ENCODE data around the gene MFNG. TPM values are rescaled to one million over a fixed set of nuclear protein-coding genes. Genes with fewer than 3 reads are reported as not detected.
A peak's percentile ranks its signal among the peaks of the same experiment; 100 is the strongest.

Gene MFNG
- total RNA-seq, 1 experiment from 2014 or later, result 4.5 TPM

GRCh38 chr22:37442135-37442534, 44.0 kb downstream of the MFNG start:
- intact Hi-C loops (cut with micrococcal nuclease), result no loop called here
- H2AFZ ChIP-seq (ENCODE audit: low read depth, low read length, poor library complexity, severe bottlenecking), result peak overlapping the region; percentile 80
- TF ChIP-seq SP1 (IDR thresholded peaks at IDR 0.05; ENCODE audit: low read depth) (no peak), MAX (IDR thresholded peaks at IDR 0.05) (no peak), CBX3 (IDR thresholded peaks at IDR 0.05; ENCODE audit: low read depth) (no peak), ZFX (IDR thresholded peaks at IDR 0.05) (no peak), POLR2AphosphoS5 (IDR thresholded peaks at IDR 0.05; ENCODE audit: low read depth, low read length) (no peak), ELF1 (IDR thresholded peaks at IDR 0.05; ENCODE audit: borderline replicate concordance, low read depth) (no peak), JUND (IDR thresholded peaks at IDR 0.05) (no peak), FOSL1 (IDR thresholded peaks at IDR 0.05; ENCODE audit: low read depth) (no peak), EZH2phosphoT487 (IDR thresholded peaks at IDR 0.05; ENCODE audit: borderline replicate concordance) (no peak), CEBPB (IDR thresholded peaks at IDR 0.05; ENCODE audit: low read depth) (no peak)
- ChIA-PET RAD21 (ENCODE audit: low non-redundant PET in 1 of 2, low total read pairs in 2 of 2, uncharacterized antibody in 2 of 2, unreplicated experiment in 2 of 2) (interaction anchor here in 1 of 2 experiments (0.7 kb wide), 1 partner anchor 11 kb away, joined by 3 read pairs; no protein-coding TSS in a partner anchor), POLR2A (interaction anchor here (0.8 to 1.2 kb wide), 8 partner anchors 8 to 124 kb away, joined by 3 to 7 read pairs (median 4); no protein-coding TSS in a partner anchor), CTCF (interaction anchor here (0.7 to 2.8 kb wide), 5 partner anchors 11 to 125 kb away, joined by 3 to 10 read pairs (median 5); no protein-coding TSS in a partner anchor)
- DNase-seq (ENCODE audit: low read depth, low spot score) (no peak), ATAC-seq (no peak)
- no peaks in the 10 kb centered on the region for H3K36me3 ChIP-seq (ENCODE audit: control insufficient read depth in 1 of 2, insufficient read depth in 2 of 2, low read length in 2 of 2)
- H4K20me1 ChIP-seq (ENCODE audit: insufficient read depth), result no peaks in the 10 kb centered on the region
- no peaks in the 10 kb centered on the region for H3K27me3 ChIP-seq (ENCODE audit: insufficient read depth, low read length)
- H3K9me2 ChIP-seq (ENCODE audit: insufficient read depth), result no peaks in the 10 kb centered on the region
- BruUV-seq (replicated peaks), result no TSS peak
- H3K79me2 ChIP-seq (ENCODE audit: insufficient read depth, low read length), result no peaks in the 10 kb centered on the region
- no peak overlapping the region; a peak in 1 of 4 replicates for H3K4me3 ChIP-seq (replicated peaks in 1 of 2; ENCODE audit: low read depth in 1 of 2, low read length in 2 of 2)
- peak overlapping the region; percentile 5; the same call in 1 of the 2 replicates for H3K27ac ChIP-seq (ENCODE audit: low read depth, low read length)
- peaks cover 29 to 47% of the 10 kb centered on the region in 2 experiments for H3K4me1 ChIP-seq (ENCODE audit: control insufficient read depth in 1 of 2, insufficient read depth in 2 of 2, low read length in 2 of 2)
- H3K9ac ChIP-seq (ENCODE audit: low read length), result no peak overlapping the region
- H3K4me2 ChIP-seq (ENCODE audit: low read length), result peak overlapping the region; percentile 74
- peaks cover 0 to 14% of the 10 kb centered on the region in 2 experiments; a peak in 1 of 4 replicates for H3K9me3 ChIP-seq (ENCODE audit: control insufficient read depth in 1 of 2, insufficient read depth in 1 of 2, low read depth in 1 of 2, low read length in 2 of 2)

- Histone ChIP-seq H4K20me1 (ENCODE audit: insufficient read depth) (no peaks in the 10 kb centered on the region), H3K9ac (ENCODE audit: low read length) (no peak overlapping the region), H3K9me2 (ENCODE audit: insufficient read depth) (no peaks in the 10 kb centered on the region), H3K4me3 (replicated peaks in 1 of 2; ENCODE audit: low read depth in 1 of 2, low read length in 2 of 2) (no peak overlapping the region), H3K36me3 (ENCODE audit: control insufficient read depth in 1 of 2, insufficient read depth in 2 of 2, low read length in 2 of 2) (no peaks in the 10 kb centered on the region), H3K4me1 (ENCODE audit: control insufficient read depth in 1 of 2, insufficient read depth in 2 of 2, low read length in 2 of 2) (peaks cover 18 to 35% of the 10 kb centered on the region in 2 experiments), H2AFZ (ENCODE audit: low read depth, low read length, poor library complexity, severe bottlenecking) (no peak overlapping the region), H3K4me2 (ENCODE audit: low read length) (no peak overlapping the region), H3K9me3 (ENCODE audit: control insufficient read depth in 1 of 2, insufficient read depth in 1 of 2, low read depth in 1 of 2, low read length in 2 of 2) (peaks cover 0 to 14% of the 10 kb centered on the region in 2 experiments; a peak in 1 of 4 replicates), H3K27me3 (ENCODE audit: insufficient read depth, low read length) (no peaks in the 10 kb centered on the region), H3K27ac (ENCODE audit: low read depth, low read length) (no peak overlapping the region), H3K79me2 (ENCODE audit: insufficient read depth, low read length) (no peaks in the 10 kb centered on the region)
- ChIA-PET POLR2A (no interaction called here), RAD21 (ENCODE audit: low non-redundant PET in 1 of 2, low total read pairs in 2 of 2, uncharacterized antibody in 2 of 2, unreplicated experiment in 2 of 2) (no interaction called here), CTCF (interaction anchor here (2.8 kb wide), 1 partner anchor 12 kb away, joined by 10 read pairs; no protein-coding TSS in a partner anchor)
- DNase-seq (ENCODE audit: low read depth, low spot score) (no peak), ATAC-seq (no peak)
- no TSS peak for BruUV-seq (replicated peaks)
- intact Hi-C loops (cut with micrococcal nuclease), result no loop called here
- no peak for TF ChIP-seq ELF1 (IDR thresholded peaks at IDR 0.05; ENCODE audit: borderline replicate concordance, low read depth)
- no peak for TF ChIP-seq ZBTB33 (IDR thresholded peaks at IDR 0.05; ENCODE audit: extremely low read depth, insufficient replicate concordance, low read length)
- TF ChIP-seq POLR2AphosphoS5 (IDR thresholded peaks at IDR 0.05; ENCODE audit: low read depth, low read length), result no peak
- no peak for TF ChIP-seq SIN3A (IDR thresholded peaks at IDR 0.05; ENCODE audit: low read depth)
- TF ChIP-seq CEBPB (IDR thresholded peaks at IDR 0.05; ENCODE audit: low read depth), result no peak
- TF ChIP-seq REST (IDR thresholded peaks at IDR 0.05; ENCODE audit: low read depth), result no peak
- no peak for TF ChIP-seq ATF3 (IDR thresholded peaks at IDR 0.05)
- TF ChIP-seq ZNF274 (IDR thresholded peaks at IDR 0.05; ENCODE audit: low read depth, low read length), result no peak
- TF ChIP-seq EZH2 (IDR thresholded peaks at IDR 0.05), result no peak
These were observed 45.3 kb downstream of the MFNG start for GRCh38 chr22:37440875-37441274.

Measured in HCT116 (cell line).